ENCODE data around the gene MNAT1.

DNA sequence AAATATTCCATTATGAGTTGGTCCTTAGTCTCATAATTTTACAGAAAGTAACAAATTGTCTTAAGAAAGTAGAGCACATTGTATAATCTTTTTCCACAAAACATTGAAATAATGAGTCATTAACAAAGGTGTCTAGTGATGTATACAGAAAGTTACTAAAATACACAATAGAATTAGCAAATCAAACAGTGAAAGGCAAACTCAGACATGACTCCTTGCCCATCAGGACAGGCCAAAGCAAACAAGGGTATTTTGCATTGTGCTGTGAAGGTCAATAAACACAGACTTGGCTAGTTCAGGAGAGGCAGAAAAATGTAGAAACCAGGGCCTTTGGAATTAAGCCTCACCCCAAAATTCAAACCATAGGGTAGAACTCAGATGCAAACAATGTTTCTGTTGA lies 47.7 kb upstream of the MNAT1 start:
- TF ChIP-seq, protein P1, sequence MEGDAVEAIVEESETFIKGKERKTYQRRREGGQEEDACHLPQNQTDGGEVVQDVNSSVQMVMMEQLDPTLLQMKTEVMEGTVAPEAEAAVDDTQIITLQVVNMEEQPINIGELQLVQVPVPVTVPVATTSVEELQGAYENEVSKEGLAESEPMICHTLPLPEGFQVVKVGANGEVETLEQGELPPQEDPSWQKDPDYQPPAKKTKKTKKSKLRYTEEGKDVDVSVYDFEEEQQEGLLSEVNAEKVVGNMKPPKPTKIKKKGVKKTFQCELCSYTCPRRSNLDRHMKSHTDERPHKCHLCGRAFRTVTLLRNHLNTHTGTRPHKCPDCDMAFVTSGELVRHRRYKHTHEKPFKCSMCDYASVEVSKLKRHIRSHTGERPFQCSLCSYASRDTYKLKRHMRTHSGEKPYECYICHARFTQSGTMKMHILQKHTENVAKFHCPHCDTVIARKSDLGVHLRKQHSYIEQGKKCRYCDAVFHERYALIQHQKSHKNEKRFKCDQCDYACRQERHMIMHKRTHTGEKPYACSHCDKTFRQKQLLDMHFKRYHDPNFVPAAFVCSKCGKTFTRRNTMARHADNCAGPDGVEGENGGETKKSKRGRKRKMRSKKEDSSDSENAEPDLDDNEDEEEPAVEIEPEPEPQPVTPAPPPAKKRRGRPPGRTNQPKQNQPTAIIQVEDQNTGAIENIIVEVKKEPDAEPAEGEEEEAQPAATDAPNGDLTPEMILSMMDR (conservative IDR thresholded peaks at IDR 0.05; ENCODE audit: low read depth in 2 of 2) = no peak
- TF ChIP-seq JUNB (IDR thresholded peaks at IDR 0.05; ENCODE audit: unreplicated experiment) = no peak
- TF ChIP-seq EZH2phosphoT487 (IDR thresholded peaks at IDR 0.05; ENCODE audit: unreplicated experiment) = no peak
- no peak for TF ChIP-seq ZNF114 (CRISPR knock-in tag; IDR thresholded peaks at IDR 0.05)
- no peak for TF ChIP-seq POLR2AphosphoS5 (IDR thresholded peaks at IDR 0.05; ENCODE audit: low read depth)
- TF ChIP-seq, protein P2, sequence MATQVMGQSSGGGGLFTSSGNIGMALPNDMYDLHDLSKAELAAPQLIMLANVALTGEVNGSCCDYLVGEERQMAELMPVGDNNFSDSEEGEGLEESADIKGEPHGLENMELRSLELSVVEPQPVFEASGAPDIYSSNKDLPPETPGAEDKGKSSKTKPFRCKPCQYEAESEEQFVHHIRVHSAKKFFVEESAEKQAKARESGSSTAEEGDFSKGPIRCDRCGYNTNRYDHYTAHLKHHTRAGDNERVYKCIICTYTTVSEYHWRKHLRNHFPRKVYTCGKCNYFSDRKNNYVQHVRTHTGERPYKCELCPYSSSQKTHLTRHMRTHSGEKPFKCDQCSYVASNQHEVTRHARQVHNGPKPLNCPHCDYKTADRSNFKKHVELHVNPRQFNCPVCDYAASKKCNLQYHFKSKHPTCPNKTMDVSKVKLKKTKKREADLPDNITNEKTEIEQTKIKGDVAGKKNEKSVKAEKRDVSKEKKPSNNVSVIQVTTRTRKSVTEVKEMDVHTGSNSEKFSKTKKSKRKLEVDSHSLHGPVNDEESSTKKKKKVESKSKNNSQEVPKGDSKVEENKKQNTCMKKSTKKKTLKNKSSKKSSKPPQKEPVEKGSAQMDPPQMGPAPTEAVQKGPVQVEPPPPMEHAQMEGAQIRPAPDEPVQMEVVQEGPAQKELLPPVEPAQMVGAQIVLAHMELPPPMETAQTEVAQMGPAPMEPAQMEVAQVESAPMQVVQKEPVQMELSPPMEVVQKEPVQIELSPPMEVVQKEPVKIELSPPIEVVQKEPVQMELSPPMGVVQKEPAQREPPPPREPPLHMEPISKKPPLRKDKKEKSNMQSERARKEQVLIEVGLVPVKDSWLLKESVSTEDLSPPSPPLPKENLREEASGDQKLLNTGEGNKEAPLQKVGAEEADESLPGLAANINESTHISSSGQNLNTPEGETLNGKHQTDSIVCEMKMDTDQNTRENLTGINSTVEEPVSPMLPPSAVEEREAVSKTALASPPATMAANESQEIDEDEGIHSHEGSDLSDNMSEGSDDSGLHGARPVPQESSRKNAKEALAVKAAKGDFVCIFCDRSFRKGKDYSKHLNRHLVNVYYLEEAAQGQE (IDR thresholded peaks at IDR 0.05; ENCODE audit: unreplicated experiment) = no peak
- TF ChIP-seq CREB1 (CRISPR knock-in tag; IDR thresholded peaks at IDR 0.05; ENCODE audit: low read depth) = no peak
- TF ChIP-seq NANOG (IDR thresholded peaks at IDR 0.05; ENCODE audit: borderline replicate concordance) = no peak
- no peak for TF ChIP-seq EZH2 (IDR thresholded peaks at IDR 0.05; ENCODE audit: low read depth, unreplicated experiment)
- TF ChIP-seq, protein P3, sequence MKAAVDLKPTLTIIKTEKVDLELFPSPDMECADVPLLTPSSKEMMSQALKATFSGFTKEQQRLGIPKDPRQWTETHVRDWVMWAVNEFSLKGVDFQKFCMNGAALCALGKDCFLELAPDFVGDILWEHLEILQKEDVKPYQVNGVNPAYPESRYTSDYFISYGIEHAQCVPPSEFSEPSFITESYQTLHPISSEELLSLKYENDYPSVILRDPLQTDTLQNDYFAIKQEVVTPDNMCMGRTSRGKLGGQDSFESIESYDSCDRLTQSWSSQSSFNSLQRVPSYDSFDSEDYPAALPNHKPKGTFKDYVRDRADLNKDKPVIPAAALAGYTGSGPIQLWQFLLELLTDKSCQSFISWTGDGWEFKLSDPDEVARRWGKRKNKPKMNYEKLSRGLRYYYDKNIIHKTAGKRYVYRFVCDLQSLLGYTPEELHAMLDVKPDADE (IDR thresholded peaks at IDR 0.05) = no peak
- TF ChIP-seq STAT1 (IDR thresholded peaks at IDR 0.05; ENCODE audit: unreplicated experiment) = no peak
